GM23248 (cell line): ENCODE data around the gene MED8. TPM values are rescaled to one million over a fixed set of nuclear protein-coding genes. Genes with fewer than 3 reads are reported as not detected.
A peak's percentile ranks its signal among the peaks of the same experiment; 100 is the strongest.

Source experiments
- DNase-seq: peaks from one replicate; pipeline ENCODE4 v3.0.0-alpha.2; 2015
- H2AFZ ChIP-seq: fragments of 200-600 bp; sonication (generic); 2 replicates; pipeline ENCODE4 v1.6.1; 2016; ENCODE audit warnings: antibody characterized with exemption
- H3F3A ChIP-seq: fragments of 200-600 bp; sonication (generic); 2 replicates; pipeline ENCODE4 v1.6.1; 2016; ENCODE audit warnings: mild to moderate bottlenecking, antibody characterized with exemption, mixed run types; ENCODE audit not compliant: insufficient read depth
- H3K27ac ChIP-seq: fragments of 200-600 bp; sonication (generic); 2 replicates; pipeline ENCODE4 v1.5.1; 2016; ENCODE audit warnings: mild to moderate bottlenecking
- H3K27me3 ChIP-seq: fragments of 200-600 bp; sonication (generic); replicated peaks from 2 replicates; pipeline ENCODE4 v1.6.1; 2016; ENCODE audit warnings: mild to moderate bottlenecking; ENCODE audit not compliant: insufficient read depth
- H3K36me3 ChIP-seq: fragments of 200-600 bp; sonication (generic); 2 replicates; pipeline ENCODE4 v1.6.1; 2016; ENCODE audit warnings: low read depth, mild to moderate bottlenecking
- H3K4me1 ChIP-seq: fragments of 200-600 bp; sonication (generic); 2 replicates; pipeline ENCODE4 v1.6.1; 2016; ENCODE audit warnings: mild to moderate bottlenecking; ENCODE audit not compliant: insufficient read depth
- H3K4me2 ChIP-seq: fragments of 200-600 bp; sonication (generic); one replicate; pipeline ENCODE4 v1.6.1; 2016; ENCODE audit warnings: mild to moderate bottlenecking; ENCODE audit not compliant: unreplicated experiment
- H3K4me3 ChIP-seq: fragments of 200-600 bp; sonication (generic); 2 replicates; pipeline ENCODE4 v1.5.1; 2016; ENCODE audit warnings: mild to moderate bottlenecking
- H3K79me2 ChIP-seq: fragments of 200-600 bp; sonication (generic); 2 replicates; pipeline ENCODE4 v1.6.1; 2016; ENCODE audit warnings: mild to moderate bottlenecking; ENCODE audit not compliant: insufficient read depth
- H3K9ac ChIP-seq: fragments of 200-600 bp; sonication (generic); 2 replicates; pipeline ENCODE4 v1.6.1; 2016; ENCODE audit warnings: mild to moderate bottlenecking
- H3K9me2 ChIP-seq: fragments of 200-600 bp; sonication (generic); 2 replicates; pipeline ENCODE4 v1.6.1; 2016; ENCODE audit warnings: mixed run types, mild to moderate bottlenecking, moderate library complexity; ENCODE audit not compliant: insufficient read depth
- H3K9me3 ChIP-seq: fragments of 200-600 bp; sonication (generic); one replicate; pipeline ENCODE4 v1.6.1; 2017; ENCODE audit warnings: low read depth
- H4K20me1 ChIP-seq: fragments of 200-600 bp; sonication (generic); 2 replicates; pipeline ENCODE4 v1.6.0; 2016; ENCODE audit not compliant: insufficient read depth
- EZH2 ChIP-seq: fragments of 200-600 bp; sonication (generic); IDR thresholded peaks from 2 replicates; pipeline ENCODE4 v1.6.1; 2018; ENCODE audit warnings: antibody characterized with exemption, mild to moderate bottlenecking; ENCODE audit not compliant: insufficient read depth, poor library complexity, severe bottlenecking
- EZH2phosphoT487 ChIP-seq: fragments of 200-600 bp; sonication (generic); IDR thresholded peaks from 2 replicates; pipeline ENCODE4 v1.6.1; 2018; ENCODE audit warnings: antibody characterized with exemption, moderate library complexity, mild to moderate bottlenecking, low read depth; ENCODE audit not compliant: insufficient read depth
- WGBS, 2 experiments: methylation state at CpG; one replicate each; pipeline ENCODE4 v1.1.6; 2015 to 2017; ENCODE audit warnings: low lambda C conversion rate in 2 of 2, low coverage in 1 of 2; ENCODE audit errors: missing lambda C conversion rate in 2 of 2; 5-methylcytosine and 5-hydroxymethylcytosine counted together
- in situ Hi-C: fragments of 300-500 bp; cut with MboI; formaldehyde crosslinking; loops from 2 replicates; pipeline ENCODE4 v1.15.0; 2020
- polyA plus RNA-seq: library from polyadenylated mRNA; unstranded; fragments of >200 nt; fragmentation: Nextera tagmentation; extraction: Ambion mirVana; gene quantifications from 2 replicates; pipeline ENCODE4 v1.2.1, GENCODE V29; 2016
- total RNA-seq: library from RNA; depleted of rRNA; stranded (reverse); fragments of >200 nt; shearing (Covaris generic); gene quantifications from 2 replicates; pipeline ENCODE4 v1.2.3, GENCODE V29; 2014

MED8 gene
- total and polyA plus RNA-seq, 2 experiments from 2014 or later: 53.5 to 78.3 TPM

DNA sequence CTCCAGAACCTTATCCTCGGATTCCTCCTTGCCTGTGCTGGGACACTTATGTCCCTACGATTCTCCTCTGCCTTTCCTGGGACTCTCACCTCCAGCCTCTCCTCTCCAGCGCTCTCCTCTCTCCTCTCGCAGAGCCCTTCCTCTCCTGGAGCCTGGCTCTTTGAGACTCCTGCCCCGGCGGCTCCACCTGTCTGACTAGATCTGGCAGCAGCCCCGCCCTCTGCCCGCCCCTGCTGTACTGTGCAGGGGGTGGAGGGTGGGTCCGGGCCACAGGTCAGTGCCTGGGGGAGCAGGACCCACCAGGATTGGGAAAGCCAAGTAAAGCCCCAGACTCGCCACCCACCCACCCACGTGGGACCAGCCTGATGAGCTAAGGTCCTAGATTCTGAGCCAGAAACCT is 23.4 kb downstream of the MED8 start:
- in situ Hi-C loops: no loop called here
- peak overlapping the region; percentile 90 for H3K27ac ChIP-seq
- 68 to 79% methylated on average over 4 to 11 of the region's 11 CpGs for WGBS, 2 experiments

GRCh38 chr1:43365678-43366077 is 23.9 kb downstream of the MED8 start:
- Histone ChIP-seq H3K4me2 (no peak overlapping the region), H3K4me1 (peaks cover 19% of the 10 kb centered on the region), H2AFZ (no peak overlapping the region), H3K79me2 (peaks cover 86% of the 10 kb centered on the region), H3K9ac (peak overlapping the region; percentile 99), H3K4me3 (0 out of 2 replicates have a peak overlapping the region, but pooled peaks have one; percentile 98), H3K36me3 (peaks cover 20% of the 10 kb centered on the region), H4K20me1 (no peaks in the 10 kb centered on the region), H3K27me3 (no peaks in the 10 kb centered on the region), H3K9me2 (no peaks in the 10 kb centered on the region), H3K9me3 (no peaks in the 10 kb centered on the region), H3K27ac (peak overlapping the region; percentile 90; the same call in 1 of the 2 replicates), H3F3A (peaks cover 53% of the 10 kb centered on the region)
- WGBS, 2 experiments: 94 to 98% methylated on average over 2 of the region's 2 CpGs
- in situ Hi-C loops: no loop called here
- no peak for TF ChIP-seq EZH2phosphoT487
- no peak for TF ChIP-seq EZH2
- DNase-seq: no peak

More for the DNA sequence above, 23.4 kb downstream of the MED8 start:
- no peaks in the 10 kb centered on the region for H3K9me2 ChIP-seq
- no peaks in the 10 kb centered on the region for H4K20me1 ChIP-seq
- peaks cover 18% of the 10 kb centered on the region for H3K4me1 ChIP-seq
- peaks cover 54% of the 10 kb centered on the region for H3F3A ChIP-seq
- no peak for TF ChIP-seq EZH2phosphoT487
- no peak for TF ChIP-seq EZH2
- no peaks in the 10 kb centered on the region for H3K9me3 ChIP-seq
- peaks cover 20% of the 10 kb centered on the region for H3K36me3 ChIP-seq
- H3K27me3 ChIP-seq: no peaks in the 10 kb centered on the region
- peak overlapping the region; percentile 98 for H3K4me3 ChIP-seq
- H3K9ac ChIP-seq: peak overlapping the region; percentile 99
- H3K4me2 ChIP-seq: peak overlapping the region; percentile 93
- no peak overlapping the region for H2AFZ ChIP-seq
- no peak for DNase-seq
- peaks cover 84% of the 10 kb centered on the region for H3K79me2 ChIP-seq

GRCh38 chr1:43363935-43364525 is 25.6 kb downstream of the MED8 start:
- Histone ChIP-seq H3K4me3 (no peak overlapping the region), H3K9ac (no peak overlapping the region), H2AFZ (no peak overlapping the region), H3K36me3 (peaks cover 20% of the 10 kb centered on the region), H3K4me2 (no peak overlapping the region), H3K79me2 (peaks cover 91% of the 10 kb centered on the region), H3K27ac (no peak overlapping the region), H3F3A (peaks cover 60% of the 10 kb centered on the region), H3K4me1 (peaks cover 19% of the 10 kb centered on the region), H3K27me3 (no peaks in the 10 kb centered on the region), H3K9me3 (no peaks in the 10 kb centered on the region), H3K9me2 (no peaks in the 10 kb centered on the region), H4K20me1 (no peaks in the 10 kb centered on the region)
- no peak for DNase-seq
- 87 to 90% methylated on average over 5 of the region's 5 CpGs for WGBS, 2 experiments
- in situ Hi-C loops: no loop called here
- no peak for TF ChIP-seq EZH2
- no peak for TF ChIP-seq EZH2phosphoT487

DNA sequence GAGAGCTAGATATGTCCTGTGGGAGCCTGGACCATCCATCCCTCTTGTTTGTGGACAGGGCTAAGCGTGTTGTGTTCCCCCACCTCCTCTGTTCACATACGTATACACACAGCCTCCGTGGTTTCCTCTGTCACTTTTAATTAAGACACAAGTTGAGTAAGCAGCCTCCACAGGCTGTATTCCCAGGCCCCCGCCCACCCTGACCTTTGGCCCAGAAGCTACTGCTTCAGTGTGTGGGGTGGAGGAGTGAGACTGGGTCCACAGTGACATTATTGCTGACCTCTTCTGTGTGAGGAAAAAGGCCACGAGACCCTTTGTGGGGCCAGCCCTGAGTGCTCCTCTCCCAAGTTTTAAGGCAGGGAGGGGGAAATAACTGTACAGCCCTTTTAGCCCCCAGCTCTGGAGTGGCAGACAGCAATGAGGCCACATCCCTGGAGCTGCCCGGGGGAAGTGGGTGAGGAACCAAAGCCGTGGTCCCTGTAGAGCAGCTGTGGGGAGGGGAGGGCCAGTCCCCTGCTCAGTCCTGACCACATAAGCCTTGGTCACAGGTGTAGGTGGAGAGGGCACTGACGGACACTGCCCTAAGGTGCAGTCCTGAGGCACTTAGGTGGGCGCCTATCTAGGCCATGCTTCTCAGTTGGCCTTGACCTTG is 26.2 kb downstream of the MED8 start:
- H2AFZ ChIP-seq: no peak overlapping the region
- H3K4me2 ChIP-seq: no peak overlapping the region
- no peak overlapping the region for H3K4me3 ChIP-seq
- in situ Hi-C loops: no loop called here
- no peaks in the 10 kb centered on the region for H3K9me2 ChIP-seq
- WGBS, 2 experiments: 76 to 84% methylated on average over 9 of the region's 9 CpGs
- no peaks in the 10 kb centered on the region for H3K9me3 ChIP-seq
- H4K20me1 ChIP-seq: no peaks in the 10 kb centered on the region
- no peak overlapping the region for H3K27ac ChIP-seq
- TF ChIP-seq EZH2: no peak
- TF ChIP-seq EZH2phosphoT487: no peak
- no peak overlapping the region for H3K9ac ChIP-seq
- peaks cover 54% of the 10 kb centered on the region for H3F3A ChIP-seq
- H3K27me3 ChIP-seq: no peaks in the 10 kb centered on the region
- H3K79me2 ChIP-seq: peaks cover 87% of the 10 kb centered on the region
- H3K36me3 ChIP-seq: peaks cover 20% of the 10 kb centered on the region
- no peak for DNase-seq
- peaks cover 13% of the 10 kb centered on the region for H3K4me1 ChIP-seq
